ENCODE results near the gene MYPN. TPM values are rescaled to one million over a fixed set of nuclear protein-coding genes. Genes with fewer than 3 reads are reported as not detected.

Gene MYPN
- total and polyA plus RNA-seq, 2 donors (not counting 1 experiment from before 2014, with no cell fraction given) = not detected

DNA sequence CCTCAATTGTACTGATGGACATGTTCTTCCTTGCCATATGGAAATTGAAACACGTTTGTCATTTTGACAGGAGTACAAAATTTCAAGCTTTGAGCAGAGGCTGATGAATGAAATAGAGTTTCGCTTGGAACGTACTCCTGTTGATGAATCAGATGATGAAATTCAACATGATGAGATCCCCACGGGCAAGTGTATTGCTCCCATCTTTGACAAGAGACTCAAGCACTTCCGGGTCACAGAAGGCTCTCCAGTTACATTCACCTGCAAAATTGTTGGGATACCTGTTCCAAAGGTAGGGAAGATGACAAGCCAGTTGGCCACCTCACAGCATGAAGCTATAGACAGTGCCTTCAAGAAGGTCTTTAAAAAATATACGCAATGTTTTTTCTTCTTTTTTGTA lies 79.5 kb downstream of the MYPN start:
- Mint-ChIP-seq H3K9me3 (ENCODE audit: insufficient read depth) (peaks cover 2% of the 10 kb centered on the region), H3K4me3 (no peak overlapping the region), H3K27ac (no peak overlapping the region), H3K4me1 (no peaks in the 10 kb centered on the region), H3K27me3 (peaks cover 39% of the 10 kb centered on the region)
- no peak overlapping the region for H3K27ac ChIP-seq (ENCODE audit: low read length in 2 of 2)
- H3K4me3 ChIP-seq (ENCODE audit: control extremely low read depth in 1 of 5, extremely low read depth in 1 of 5, insufficient read depth in 1 of 5, low read depth in 2 of 5, low read length in 4 of 5) = no peak overlapping the region
- no peak for DNase-seq
- H3K79me2 ChIP-seq (ENCODE audit: control insufficient read depth, insufficient read depth, low read length) = no peaks in the 10 kb centered on the region
- no peak overlapping the region for H2AFZ ChIP-seq (ENCODE audit: insufficient read depth, low read depth, low read length, poor library complexity, severe bottlenecking)
- ChIA-PET POLR2A (no interaction called here), CTCF (interaction anchor here (1.2 kb wide), 1 partner anchor 24 kb away, joined by 3 read pairs; no protein-coding TSS in a partner anchor)
- WGBS (ENCODE audit: insufficient coverage) = 97% methylated on average over 4 of the region's 6 CpGs
- peaks cover 0 to 11% (median 1%) of the 10 kb centered on the region in 4 experiments for H3K27me3 ChIP-seq (replicated peaks in 1 of 4; ENCODE audit: control extremely low read depth in 1 of 4, control insufficient read depth in 3 of 4, insufficient read depth in 4 of 4, low read length in 3 of 4)
- ATAC-seq (ENCODE audit: low read depth) = no peak
- H3K4me2 ChIP-seq (replicated peaks; ENCODE audit: low read depth, low read length, poor library complexity, severe bottlenecking) = no peak overlapping the region
- no peaks in the 10 kb centered on the region for H3K4me1 ChIP-seq (ENCODE audit: control insufficient read depth in 2 of 2, insufficient read depth in 2 of 2, low read length in 2 of 2)
- intact Hi-C loops (cut with micrococcal nuclease) = no loop called here
- no peak for TF ChIP-seq EZH2 (IDR thresholded peaks at IDR 0.05; ENCODE audit: borderline replicate concordance, insufficient read depth, low read depth, low read length, poor library complexity, severe bottlenecking)
- TF ChIP-seq, protein P1, sequence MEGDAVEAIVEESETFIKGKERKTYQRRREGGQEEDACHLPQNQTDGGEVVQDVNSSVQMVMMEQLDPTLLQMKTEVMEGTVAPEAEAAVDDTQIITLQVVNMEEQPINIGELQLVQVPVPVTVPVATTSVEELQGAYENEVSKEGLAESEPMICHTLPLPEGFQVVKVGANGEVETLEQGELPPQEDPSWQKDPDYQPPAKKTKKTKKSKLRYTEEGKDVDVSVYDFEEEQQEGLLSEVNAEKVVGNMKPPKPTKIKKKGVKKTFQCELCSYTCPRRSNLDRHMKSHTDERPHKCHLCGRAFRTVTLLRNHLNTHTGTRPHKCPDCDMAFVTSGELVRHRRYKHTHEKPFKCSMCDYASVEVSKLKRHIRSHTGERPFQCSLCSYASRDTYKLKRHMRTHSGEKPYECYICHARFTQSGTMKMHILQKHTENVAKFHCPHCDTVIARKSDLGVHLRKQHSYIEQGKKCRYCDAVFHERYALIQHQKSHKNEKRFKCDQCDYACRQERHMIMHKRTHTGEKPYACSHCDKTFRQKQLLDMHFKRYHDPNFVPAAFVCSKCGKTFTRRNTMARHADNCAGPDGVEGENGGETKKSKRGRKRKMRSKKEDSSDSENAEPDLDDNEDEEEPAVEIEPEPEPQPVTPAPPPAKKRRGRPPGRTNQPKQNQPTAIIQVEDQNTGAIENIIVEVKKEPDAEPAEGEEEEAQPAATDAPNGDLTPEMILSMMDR (IDR thresholded peaks at IDR 0.05) = no peak
- H3K36me3 ChIP-seq (replicated peaks in 1 of 2; ENCODE audit: control extremely low read depth in 1 of 2, control insufficient read depth in 1 of 2, extremely low read depth in 1 of 2, insufficient read depth in 2 of 2, low read length in 1 of 2) = no peaks in the 10 kb centered on the region
- H3K9me3 ChIP-seq (ENCODE audit: control extremely low read depth in 1 of 3, control insufficient read depth in 2 of 3, insufficient read depth in 1 of 3, low read length in 2 of 3) = peaks cover 0 to 1% (median 0%) of the 10 kb centered on the region in 3 donors
- H4K20me1 ChIP-seq (ENCODE audit: control insufficient read depth, insufficient read depth, low read length, poor library complexity, severe bottlenecking) = no peaks in the 10 kb centered on the region
- H3K9ac ChIP-seq (ENCODE audit: low read length) = no peak overlapping the region

DNA sequence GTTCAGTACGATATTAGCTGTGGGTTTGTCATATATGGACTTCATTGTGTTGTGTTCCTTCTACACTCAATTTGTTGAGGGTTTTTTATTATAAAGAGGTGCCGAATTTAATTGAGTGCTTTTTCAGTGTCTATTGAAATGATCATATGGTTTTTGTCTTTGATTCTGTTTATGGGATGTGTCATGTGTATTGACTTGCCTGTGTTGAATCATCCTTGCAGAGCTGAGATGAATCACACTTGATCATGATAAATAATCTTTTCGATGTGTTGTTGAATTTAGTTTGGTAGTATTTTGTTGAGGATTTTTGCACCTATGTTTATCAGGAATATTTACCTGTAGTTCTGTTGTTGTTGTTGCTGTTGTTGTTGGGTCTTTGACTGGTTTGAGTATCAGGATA lies 82.8 kb downstream of the MYPN start:
- no peak overlapping the region for H3K9ac ChIP-seq (ENCODE audit: low read length)
- H3K79me2 ChIP-seq (ENCODE audit: control insufficient read depth, insufficient read depth, low read length) = no peaks in the 10 kb centered on the region
- no peak overlapping the region for H3K4me2 ChIP-seq (replicated peaks; ENCODE audit: low read depth, low read length, poor library complexity, severe bottlenecking)
- intact Hi-C loops (cut with micrococcal nuclease) = no loop called here
- no peak overlapping the region for H3K27ac ChIP-seq (ENCODE audit: low read length in 2 of 2)
- WGBS (ENCODE audit: insufficient coverage) = 80% methylated on average over 1 of the region's 3 CpGs
- TF ChIP-seq, protein P1 (IDR thresholded peaks at IDR 0.05) = no peak
- TF ChIP-seq EZH2 (IDR thresholded peaks at IDR 0.05; ENCODE audit: borderline replicate concordance, insufficient read depth, low read depth, low read length, poor library complexity, severe bottlenecking) = no peak
- H3K9me3 Mint-ChIP-seq (ENCODE audit: insufficient read depth) = peaks cover 2% of the 10 kb centered on the region
- H3K27me3 Mint-ChIP-seq = peaks cover 31% of the 10 kb centered on the region
- H3K27me3 ChIP-seq (replicated peaks in 1 of 4; ENCODE audit: control extremely low read depth in 1 of 4, control insufficient read depth in 3 of 4, insufficient read depth in 4 of 4, low read length in 3 of 4) = no peaks in the 10 kb centered on the region
- ChIA-PET CTCF (no interaction called here), POLR2A (no interaction called here)
- H3K4me1 ChIP-seq (ENCODE audit: control insufficient read depth in 2 of 2, insufficient read depth in 2 of 2, low read length in 2 of 2) = no peaks in the 10 kb centered on the region
- peaks cover 0 to 1% (median 0%) of the 10 kb centered on the region in 3 donors for H3K9me3 ChIP-seq (ENCODE audit: control extremely low read depth in 1 of 3, control insufficient read depth in 2 of 3, insufficient read depth in 1 of 3, low read length in 2 of 3)
- no peaks in the 10 kb centered on the region for H3K4me1 Mint-ChIP-seq
- H3K4me3 ChIP-seq (ENCODE audit: control extremely low read depth in 1 of 5, extremely low read depth in 1 of 5, insufficient read depth in 1 of 5, low read depth in 2 of 5, low read length in 4 of 5) = no peak overlapping the region
- H3K36me3 ChIP-seq (replicated peaks in 1 of 2; ENCODE audit: control extremely low read depth in 1 of 2, control insufficient read depth in 1 of 2, extremely low read depth in 1 of 2, insufficient read depth in 2 of 2, low read length in 1 of 2) = no peaks in the 10 kb centered on the region
- H3K27ac Mint-ChIP-seq = no peak overlapping the region
- ATAC-seq (ENCODE audit: low read depth) (no peak), DNase-seq (no peak)
- H4K20me1 ChIP-seq (ENCODE audit: control insufficient read depth, insufficient read depth, low read length, poor library complexity, severe bottlenecking) = no peaks in the 10 kb centered on the region
- H2AFZ ChIP-seq (ENCODE audit: insufficient read depth, low read depth, low read length, poor library complexity, severe bottlenecking) = no peak overlapping the region
- H3K4me3 Mint-ChIP-seq = no peak overlapping the region

All from B cell (primary cell).